Erythroblast (primary cell): ENCODE results near the gene TMEM45B.
"Not testable (repeated sequence)": the region's sequence is repeated elsewhere in the genome, so short reads cannot be mapped to it uniquely, and the experiment has no call there.

Source experiments
- GATA1 ChIP-seq: IDR thresholded peaks from 2 replicates; pipeline ENCODE4 v1.6.1; 2011; ENCODE audit warnings: low read depth, mild to moderate bottlenecking, control low read depth, low read length, moderate library complexity
- POLR2A ChIP-seq: IDR thresholded peaks from 2 replicates; pipeline ENCODE4 v1.6.1; 2011; ENCODE audit warnings: mild to moderate bottlenecking, low read length

- TF ChIP-seq POLR2A, GATA1: not testable (repeated sequence)
These were observed 7.4 kb upstream of the TMEM45B start for GRCh38 chr11:129808241-129808640.
